Stimulated activated CD4-positive, alpha-beta T cell treated with anti-CD3 and anti-CD28 coated beads, Interleukin-1b, Interleukin-23, amount 100 ng/mL, for 48 hours (primary cell): Measurements from ENCODE around the gene ANTXR1.
"Not testable (repeated sequence)": the region's sequence is repeated elsewhere in the genome, so short reads cannot be mapped to it uniquely, and the experiment has no call there.

Source experiments
- DNase-seq: peaks from one replicate; pipeline ENCODE4 v3.0.0-alpha.2; 2020

The ANTXR1 gene

DNA sequence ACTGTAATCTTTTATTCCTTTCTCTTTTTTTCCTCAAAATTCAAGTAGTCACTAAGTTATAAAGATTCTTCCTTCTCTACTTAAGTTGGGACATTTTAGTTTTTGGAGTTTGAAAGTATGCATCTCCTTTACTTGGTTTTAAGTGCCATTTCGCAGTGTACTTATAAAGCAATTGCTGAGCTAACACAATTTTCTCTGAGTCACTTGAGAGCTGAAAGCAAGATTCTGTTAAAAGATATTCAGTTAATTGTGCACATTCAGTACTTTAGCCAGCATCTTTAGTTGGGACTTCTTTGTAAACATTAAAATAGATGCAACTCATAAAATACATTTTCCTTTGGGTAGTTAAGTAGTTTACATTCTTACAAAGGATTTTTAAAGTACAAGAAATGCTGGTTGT is 238.0 kb downstream of the ANTXR1 start:
- DNase-seq, result no peak

DNA sequence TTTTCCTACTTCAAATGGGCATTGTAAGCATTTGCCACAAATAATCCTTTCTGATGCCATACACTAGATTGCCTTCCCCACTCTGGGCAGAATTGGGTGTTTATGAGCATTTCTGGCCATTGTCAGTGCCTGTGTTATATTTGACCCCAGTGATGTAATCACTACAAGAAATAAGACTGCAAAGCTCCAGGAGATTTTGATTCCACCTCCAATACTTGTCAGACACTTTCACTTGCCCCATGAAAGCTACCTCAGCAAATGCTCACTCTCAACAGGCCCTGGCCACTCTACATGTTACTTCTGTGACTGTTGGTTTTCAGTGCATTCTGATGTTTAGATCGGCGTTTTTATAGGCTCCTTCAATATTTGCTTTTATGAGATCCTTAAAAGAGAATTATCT is 239.0 kb downstream of the ANTXR1 start:
- no peak for DNase-seq

DNA sequence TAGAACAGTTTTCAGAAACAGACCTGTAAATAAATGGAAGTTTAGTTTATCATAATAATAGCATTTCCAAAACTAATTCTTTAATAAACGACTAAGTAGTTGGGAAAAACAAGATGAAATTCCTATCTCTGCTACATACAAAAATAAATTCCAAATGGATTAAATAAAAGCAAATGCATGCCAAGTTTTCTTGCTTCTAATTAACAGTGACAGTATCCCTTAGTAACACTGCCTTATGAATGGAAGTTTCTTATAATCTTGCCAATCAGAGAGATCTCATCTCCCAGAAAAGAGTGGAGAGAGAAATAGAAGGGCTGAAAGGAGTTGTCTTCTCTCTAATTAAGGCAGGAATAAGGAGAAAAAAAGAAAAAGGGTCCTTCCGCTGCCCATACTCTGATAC is 240.1 kb downstream of the ANTXR1 start:
- DNase-seq, result no peak

DNA sequence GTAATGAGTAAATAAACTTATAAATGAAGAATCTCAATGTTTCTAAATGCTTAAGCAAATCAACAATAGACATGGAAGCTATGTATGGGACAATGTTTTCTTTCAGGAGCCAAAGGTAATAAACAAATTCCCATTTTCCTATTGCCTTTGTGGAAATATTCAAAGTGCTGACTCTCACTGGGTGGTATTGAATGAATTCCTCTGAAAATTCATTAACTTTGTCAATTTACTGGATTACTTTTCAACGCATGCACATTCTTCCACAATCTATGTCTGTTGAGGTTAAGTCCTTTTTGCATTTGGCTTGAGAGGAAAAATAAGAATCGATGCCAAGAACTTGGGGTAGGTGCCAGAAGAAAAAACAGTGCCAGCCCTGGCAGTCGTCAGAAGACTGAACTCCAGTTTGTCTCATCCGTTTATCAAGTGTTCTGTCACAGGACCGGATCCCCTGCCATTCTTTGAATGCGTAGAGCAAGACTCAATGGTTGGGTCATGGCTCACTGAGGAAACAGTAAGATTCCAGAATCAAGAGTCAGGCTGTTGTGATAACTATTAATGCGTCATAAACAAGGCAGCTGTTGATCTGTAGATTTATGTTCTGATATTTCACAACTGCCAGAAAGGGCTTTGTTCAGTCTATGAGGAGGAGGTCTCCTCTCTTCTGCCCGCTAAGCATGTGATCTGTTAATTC is 240.8 kb downstream of the ANTXR1 start:
- DNase-seq, result no peak

DNA sequence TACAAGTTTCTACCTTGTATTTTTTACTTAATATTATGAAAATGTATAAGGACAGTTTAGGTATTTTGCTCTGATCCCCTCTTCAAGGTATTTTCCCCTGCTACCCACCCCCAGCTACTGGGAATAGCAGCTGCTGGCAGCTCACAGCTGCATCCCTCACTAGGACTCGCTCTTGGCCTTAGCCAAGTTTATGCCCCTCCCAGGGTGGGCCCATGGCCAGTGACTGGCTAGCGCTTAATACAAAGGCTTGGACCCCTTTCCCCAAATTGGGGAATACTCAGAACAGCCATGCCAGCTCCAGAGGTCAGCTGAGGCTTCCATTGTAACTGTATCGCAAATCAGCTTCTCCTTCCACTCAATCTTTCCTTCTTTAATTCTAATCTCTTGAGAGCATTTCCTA is 242.8 kb downstream of the ANTXR1 start:
- DNase-seq, result no peak

DNA sequence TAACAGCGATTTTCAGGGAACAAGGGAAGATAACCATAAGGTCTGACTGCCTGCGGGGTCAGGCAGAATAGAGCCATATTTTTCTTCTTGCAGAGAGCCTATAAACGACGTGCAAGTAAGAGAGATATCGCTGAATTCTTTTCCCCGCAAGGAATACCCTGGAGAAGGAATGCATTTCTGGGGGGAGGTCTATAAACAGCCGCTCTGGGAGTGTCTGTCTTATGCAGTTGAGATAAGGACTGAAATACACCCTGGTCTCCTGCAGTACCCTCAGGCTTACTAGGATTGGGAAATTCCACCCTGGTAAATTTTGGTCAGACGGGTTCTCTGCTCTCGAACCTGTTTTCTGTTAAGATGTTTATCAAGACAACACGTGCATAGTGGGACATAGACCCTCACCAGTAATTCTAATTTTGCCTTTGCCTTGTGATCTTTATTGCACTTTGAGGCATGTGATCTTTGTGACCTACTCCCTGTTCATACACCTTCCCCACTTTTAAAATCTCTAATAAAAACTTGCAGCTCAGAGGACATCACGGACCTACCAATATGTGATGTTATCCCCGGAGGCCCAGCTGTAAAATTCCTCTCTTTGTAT is 247.1 kb downstream of the ANTXR1 start:
- not testable (repeated sequence) for DNase-seq

DNA sequence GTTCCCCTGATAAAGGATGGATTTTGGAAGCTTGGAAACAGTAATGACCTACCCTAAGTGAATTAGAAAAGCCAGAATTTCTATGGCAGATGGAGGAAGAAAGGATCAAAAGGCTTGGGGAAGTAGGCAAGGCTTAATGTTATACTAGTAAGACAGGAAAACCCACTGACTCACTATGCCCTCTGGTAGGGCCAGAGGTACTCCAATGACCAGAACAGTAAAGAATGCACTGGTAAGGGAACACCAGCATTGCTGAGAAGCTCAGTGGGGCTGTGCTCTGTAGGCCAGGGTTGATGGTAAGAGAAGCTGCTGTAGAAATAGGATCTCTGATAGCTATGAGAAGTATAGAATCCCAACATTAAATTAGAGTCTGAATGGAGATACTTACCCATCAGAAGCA is 247.7 kb downstream of the ANTXR1 start:
- no peak for DNase-seq

DNA sequence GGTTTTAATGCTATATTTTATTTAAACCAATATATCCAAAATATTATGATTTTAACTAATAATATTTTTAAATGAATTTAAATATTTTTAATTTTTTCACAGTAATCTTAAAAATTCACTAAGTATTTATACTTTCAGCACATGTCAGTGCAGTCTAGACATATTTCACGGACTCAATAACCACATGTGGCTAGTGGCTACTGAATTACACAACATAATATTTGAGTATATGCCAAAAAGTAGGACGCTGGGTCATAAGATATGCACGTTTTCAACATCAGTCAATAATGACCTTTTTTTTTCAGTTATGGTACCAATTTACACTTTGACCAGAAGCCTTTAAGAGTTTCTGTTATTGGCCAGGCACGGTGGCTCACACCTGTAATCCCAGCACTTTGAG is 256.4 kb downstream of the ANTXR1 start:
- no peak for DNase-seq

DNA sequence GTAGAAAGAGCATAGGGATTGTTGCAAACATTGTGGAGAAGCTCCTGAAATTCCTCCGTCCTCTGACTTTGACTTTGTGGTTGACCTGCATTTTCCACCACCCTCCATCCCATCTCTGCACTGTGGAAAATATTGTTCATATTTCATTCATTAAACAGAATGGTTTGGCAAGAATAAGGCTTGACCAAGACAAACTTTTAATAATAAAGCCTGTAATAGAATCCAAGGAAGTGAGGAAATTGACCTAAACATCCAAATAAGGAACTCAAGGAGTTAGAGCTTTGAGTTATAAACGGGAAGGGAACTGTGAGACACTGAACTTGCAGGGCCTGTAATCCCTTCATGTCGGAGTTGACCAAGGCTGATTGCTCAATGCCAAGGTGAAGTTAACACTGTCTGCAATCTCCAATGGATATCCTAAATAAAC is 258.9 kb downstream of the ANTXR1 start:
- no peak for DNase-seq

DNA sequence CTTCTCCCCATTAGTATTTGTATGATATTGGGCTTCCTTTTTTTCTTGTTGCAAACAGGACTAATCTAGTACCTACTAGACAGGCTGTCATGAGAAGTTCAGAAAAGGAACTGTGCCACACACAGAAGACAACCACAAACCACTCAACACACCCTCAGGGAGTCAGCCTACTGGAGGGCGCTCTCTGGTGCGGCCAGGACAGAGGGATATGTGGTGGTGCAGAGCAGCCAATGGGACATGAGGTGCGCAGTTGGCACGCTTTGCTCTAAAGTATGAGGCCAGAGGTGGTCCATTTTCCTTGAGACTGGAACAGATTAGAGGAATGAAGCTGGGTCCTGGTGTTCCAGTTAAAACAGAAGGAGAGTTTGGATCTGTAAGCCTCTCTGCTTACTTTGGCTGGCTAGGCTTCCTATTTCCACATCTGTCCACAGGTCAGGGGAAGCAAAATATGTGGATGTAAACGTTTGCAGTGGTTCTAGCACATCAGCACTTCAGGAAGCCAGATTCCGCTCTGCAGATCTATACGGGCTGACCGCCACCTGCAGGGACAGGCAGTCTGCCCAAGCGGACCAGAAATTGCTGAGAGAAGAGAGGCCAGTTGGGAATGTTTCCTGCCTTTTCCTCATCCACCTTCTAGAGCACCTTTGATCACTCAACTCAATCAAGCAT is 260.0 kb downstream of the ANTXR1 start:
- DNase-seq, result no peak

DNA sequence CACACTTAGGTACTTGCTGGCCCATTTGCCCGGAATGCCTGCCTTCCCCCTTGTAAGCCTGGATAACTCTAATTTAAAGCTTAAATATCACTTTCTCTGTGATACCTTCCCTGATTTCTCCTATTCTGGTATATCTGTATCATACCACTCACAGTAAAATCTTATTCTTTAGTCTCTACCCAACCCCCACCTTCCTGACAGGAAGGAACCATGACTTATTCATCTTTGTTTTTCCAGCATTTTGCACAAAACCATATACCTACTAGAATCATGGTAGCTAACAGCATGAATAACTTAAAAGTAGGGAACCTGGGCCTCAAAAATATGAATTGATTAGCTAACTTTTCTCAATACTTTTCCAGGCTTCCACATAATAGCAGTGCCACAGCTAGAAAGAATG is 262.5 kb downstream of the ANTXR1 start:
- DNase-seq, result no peak

DNA sequence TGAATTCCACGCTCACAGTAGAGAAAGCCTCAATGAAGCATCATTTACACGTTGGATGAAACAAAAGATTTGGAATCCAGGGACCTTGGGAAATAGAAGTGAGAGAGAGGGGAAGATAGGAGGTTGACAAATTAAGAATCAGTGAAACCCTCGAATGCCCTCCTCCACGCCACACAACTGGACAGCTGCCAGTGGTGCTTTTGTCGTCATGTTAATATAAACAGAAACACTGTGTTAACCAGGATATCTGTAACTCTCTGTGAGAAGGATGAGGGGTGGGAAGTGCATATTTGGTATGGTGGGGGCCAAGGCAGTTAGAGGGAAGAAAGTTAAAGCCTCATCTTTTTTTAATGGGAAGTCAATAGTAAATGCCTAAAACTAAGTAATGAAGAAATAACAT is 265.4 kb downstream of the ANTXR1 start:
- DNase-seq, result no peak

DNA sequence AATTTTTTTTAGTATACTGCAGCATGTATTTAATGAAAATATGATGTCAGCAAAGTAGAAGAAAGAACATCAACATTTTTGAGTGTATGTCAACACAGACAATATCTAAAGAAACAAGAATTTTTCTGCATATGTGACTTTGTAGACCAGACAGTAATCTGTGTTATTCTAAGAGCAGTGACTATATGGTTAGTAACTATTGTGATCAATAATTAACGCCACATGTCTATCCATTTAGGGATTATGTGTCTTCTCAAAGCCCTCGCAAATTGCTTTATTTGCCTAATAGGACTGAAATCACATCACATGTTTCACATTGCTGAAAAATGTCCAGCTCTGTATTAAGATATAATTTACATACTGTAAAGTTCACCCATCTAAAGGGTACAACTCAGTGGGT is 266.2 kb downstream of the ANTXR1 start:
- no peak for DNase-seq

DNA sequence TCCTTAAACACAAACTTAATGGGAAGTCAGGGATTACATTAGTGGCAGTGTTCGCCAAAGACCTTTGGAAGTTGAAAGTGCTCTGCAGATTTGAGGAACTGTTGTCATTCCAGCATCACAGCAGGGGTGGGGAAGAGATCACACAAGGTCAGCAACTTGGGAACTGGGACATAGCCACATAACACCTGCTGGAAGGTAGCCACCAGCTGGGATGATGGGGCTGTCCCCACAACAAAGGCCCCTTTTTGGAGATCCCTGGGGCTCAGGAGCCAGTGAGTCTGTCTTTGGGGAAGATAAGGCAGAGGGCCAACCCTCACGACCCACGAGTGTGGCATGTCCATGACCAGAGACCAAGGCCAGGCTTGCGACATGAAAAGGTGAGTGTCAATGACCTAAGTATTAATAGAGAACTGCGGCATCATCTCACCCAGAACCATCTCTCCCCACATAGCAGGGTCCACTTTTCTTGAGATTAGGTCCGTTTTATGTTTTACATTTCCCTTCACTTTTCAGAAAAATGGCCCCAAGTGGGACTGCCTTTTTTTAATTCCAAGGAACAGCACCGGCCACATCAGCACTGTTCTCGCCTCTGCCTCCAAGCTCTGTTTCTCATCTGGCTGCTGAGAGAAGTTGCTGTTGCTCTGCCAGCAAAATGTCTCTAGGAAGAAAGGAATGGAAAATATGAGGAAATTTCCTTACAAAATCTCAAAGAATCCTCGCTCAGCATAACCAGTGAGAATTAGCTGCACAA is 267.1 kb downstream of the ANTXR1 start:
- no peak for DNase-seq

DNA sequence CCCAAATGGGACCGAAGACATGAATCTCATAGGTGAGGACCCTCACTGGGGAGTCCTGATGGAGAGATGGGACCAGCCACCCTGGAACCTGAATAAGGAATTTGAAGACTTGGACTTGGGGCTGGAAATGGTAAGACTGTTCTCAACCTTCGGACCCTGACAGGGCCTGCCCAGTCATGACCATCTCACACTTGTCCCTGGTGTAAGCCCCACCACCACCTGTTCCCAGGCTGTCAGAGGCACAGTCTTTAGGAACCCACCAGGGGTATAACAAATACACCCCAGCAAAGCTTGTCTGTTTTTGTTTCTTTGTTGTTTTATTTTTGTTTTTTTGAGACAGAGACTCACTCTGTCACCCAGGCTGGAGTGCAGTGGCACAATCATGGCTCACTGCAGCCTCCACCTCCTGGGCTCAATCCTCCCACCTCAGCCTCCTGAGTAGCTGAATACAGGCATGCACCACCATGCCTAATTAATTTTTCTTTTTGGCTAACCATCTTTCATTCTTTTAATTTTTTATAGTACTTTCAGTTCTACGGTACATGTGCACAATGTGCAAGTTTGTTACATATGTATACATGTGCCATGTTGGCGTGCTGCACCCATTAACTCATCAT is 267.9 kb downstream of the ANTXR1 start:
- DNase-seq, result no peak

DNA sequence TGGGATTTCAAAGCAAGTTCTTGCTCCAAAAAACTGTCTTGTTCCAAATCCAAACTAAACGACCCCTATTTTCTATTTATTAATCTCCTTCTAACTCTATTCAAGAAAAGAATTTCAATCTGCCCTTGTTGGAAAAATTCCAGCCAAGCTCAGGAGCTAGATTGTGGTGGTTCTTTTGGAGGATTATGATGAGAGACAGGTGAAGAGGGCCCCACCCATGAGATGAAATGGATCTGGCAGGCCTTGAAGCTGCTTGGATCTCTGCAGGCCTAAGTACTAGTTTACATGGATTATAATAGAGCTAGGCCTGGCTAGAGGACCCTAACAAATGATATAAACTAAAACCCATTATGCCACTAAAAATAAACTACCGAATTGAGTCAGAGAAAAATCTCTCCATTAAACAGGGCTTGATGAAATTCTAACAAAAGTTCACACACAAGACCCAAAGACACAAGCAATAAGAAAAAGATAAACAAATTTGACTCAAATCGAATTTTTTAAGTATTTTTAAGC is 272.5 kb downstream of the ANTXR1 start:
- no peak for DNase-seq

DNA sequence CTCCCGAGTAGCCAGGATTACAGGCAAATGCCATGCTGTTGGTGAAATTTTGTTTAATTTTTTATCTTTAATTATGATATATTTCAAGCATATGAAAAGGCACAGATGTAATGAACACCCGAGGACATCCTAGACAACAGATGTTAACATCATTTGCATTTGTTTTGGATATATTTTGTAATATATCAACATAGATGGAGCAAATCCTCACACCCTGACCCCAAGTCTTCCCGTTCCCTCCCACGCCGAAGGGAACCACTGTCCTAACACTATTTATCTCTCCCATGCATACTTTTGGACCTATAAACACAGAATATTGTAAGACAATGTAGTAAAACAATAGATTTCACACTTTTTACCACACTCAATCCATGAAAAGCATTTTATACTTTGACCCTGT is 274.6 kb downstream of the ANTXR1 start:
- no peak for DNase-seq

DNA sequence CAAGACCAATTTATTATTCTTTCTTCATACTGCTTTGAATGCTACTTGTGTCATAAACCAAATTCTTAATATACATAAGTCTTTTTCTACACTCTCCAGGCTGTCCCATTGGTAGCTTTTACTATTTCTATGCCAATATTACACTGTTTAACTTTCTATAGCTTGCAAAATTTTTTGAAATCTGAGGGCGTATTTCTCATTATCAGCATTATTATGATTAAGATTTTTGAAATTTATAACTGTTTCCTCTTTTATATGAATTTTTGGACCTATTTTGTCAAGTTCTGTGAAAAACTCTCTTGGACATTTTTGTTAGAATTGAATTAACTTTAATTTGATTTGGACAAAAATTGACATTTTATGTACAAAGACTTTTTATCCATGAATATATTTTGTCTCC is 275.4 kb downstream of the ANTXR1 start:
- no peak for DNase-seq

DNA sequence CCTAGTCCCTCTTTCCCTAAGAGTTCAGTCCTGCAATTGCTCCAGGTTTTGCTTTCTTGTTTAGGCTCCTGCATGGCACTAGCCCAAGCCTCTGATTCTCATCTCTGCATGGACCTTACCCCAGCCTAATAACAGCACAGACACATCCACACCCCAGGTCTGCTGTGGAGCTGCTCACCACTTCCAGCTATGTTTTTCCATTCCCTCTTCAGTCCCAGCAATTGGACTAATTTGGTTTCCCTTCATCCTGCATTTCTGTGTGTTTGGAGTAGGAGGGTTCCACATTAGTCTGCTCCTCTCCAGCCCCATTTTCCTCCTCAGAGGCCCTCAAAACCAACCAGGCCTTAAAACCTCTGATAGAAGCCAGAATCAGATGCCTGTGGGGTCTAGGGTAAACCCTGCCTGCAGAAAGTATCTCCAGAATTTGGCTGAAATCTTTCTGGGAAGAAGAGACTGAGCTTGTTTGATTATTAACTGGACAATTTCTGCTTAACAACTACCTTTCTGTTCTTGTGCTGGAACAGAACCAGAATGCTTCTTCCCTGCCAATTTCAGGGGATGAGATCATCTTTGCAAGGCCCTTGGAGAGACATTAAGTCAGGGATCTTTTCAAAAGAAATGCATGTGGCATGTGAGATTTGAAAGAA is 278.1 kb downstream of the ANTXR1 start:
- no peak for DNase-seq

DNA sequence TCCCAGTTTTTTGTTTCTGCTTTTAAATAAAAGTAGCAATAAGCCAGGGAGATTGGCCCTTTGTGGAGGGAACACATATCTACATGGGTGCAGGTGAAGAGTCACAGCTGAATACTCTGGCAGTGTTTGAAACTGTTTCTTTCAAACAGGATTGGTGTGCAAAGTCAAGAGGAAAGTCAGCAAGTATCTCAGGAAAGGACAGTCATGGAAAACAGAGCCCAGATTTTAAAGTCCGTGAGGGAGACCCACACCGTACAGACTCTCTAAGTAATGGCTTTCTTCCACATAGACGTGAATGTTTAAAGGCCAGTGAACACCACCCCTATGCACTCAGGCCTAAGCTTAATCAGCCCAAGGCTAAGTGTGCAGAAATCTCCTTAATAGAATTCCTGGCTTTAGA is 278.7 kb downstream of the ANTXR1 start:
- DNase-seq, result no peak

DNA sequence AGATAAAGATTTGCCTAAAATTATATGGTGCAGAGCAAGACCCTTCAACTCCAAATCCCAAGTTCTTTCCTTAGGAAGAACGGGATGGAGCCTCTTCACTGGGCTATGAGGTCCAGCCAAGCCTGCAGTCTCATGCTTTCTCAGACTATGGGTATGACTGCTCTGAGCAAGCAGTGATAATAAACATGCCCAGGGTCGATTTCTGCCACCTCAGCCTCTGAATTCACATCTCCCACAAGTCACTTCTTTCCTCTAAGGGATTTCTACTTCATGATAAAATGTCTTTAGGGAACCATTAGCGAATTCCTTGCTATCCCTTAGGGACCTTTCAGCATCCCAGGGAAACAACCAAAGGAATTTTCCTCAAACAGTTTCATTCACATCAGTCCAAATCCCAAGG is 279.3 kb downstream of the ANTXR1 start:
- no peak for DNase-seq

DNA sequence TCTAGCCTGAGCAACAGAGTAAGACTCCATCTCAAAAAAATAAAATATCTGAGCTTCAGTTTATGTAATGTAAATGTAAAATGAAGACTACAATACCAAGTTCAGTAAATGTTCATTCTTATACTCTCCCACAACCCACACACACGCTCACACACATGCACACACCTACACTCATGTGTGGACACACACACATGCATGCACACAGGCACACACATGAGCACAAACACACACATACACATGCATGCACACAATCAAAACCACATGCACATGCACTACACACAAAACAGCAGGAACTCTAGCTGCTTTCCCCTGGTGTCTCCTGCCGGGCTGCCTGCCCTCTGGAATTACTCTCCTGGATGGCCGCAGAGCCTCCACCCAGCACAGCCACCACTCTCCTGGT is 283.4 kb downstream of the ANTXR1 start:
- DNase-seq, result no peak

DNA sequence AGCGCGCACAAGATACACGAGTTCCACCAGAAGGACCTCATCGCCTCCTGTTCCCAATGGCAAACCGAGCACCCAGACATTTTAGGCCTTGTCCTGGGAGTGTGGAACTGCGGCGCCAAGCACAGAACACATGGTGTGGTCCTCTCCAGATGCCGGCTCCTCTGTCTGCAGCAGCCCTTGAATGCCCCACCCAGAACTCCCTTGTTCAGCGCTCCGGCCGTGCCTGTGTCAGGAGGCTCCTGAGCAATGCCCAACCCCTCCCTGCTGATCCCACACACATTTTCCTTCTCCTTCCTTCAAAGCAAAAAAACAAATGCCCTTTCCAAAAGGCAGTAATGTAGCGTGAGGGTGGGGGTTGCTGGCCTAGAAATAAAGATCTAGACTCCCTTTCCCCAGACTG is 284.2 kb downstream of the ANTXR1 start:
- DNase-seq, result no peak
